PFSK-1 (cell line): ENCODE results near the gene PPEF2.

Experiments
- FOXP2 ChIP-seq: optimal IDR thresholded peaks from 2 replicates; pipeline ENCODE3; 2011; ENCODE audit warnings: borderline replicate concordance, control low read depth, inconsistent platforms; ENCODE audit not compliant: insufficient read depth; ENCODE audit errors: extremely low read length, extremely low read depth
- POLR2AphosphoS5 ChIP-seq: IDR thresholded peaks from 2 replicates; pipeline ENCODE4 v1.6.1; 2012; ENCODE audit warnings: low read depth, mild to moderate bottlenecking, control low read depth, low read length, moderate library complexity
- SIN3A ChIP-seq: IDR thresholded peaks from 2 replicates; pipeline ENCODE4 v1.6.1; 2012; ENCODE audit warnings: mild to moderate bottlenecking, low read length, moderate library complexity, borderline replicate concordance; ENCODE audit not compliant: insufficient read depth
- TAF1 ChIP-seq: IDR thresholded peaks from 2 replicates; pipeline ENCODE4 v1.6.1; 2012; ENCODE audit warnings: low read length, control low read depth, borderline replicate concordance; ENCODE audit not compliant: insufficient read depth
- TF ChIP-seq, protein P1 (sequence below), 2 experiments: IDR thresholded peaks; 2 replicates each; pipeline versions ENCODE4 v1.6.1 to v1.8.0; 2011 to 2012; ENCODE audit warnings: low read depth in 2 of 2, low read length in 2 of 2, control low read depth in 1 of 2, inconsistent platforms in 1 of 2, mild to moderate bottlenecking in 1 of 2, moderate library complexity in 1 of 2; ENCODE audit not compliant: insufficient read depth in 1 of 2

DNA sequence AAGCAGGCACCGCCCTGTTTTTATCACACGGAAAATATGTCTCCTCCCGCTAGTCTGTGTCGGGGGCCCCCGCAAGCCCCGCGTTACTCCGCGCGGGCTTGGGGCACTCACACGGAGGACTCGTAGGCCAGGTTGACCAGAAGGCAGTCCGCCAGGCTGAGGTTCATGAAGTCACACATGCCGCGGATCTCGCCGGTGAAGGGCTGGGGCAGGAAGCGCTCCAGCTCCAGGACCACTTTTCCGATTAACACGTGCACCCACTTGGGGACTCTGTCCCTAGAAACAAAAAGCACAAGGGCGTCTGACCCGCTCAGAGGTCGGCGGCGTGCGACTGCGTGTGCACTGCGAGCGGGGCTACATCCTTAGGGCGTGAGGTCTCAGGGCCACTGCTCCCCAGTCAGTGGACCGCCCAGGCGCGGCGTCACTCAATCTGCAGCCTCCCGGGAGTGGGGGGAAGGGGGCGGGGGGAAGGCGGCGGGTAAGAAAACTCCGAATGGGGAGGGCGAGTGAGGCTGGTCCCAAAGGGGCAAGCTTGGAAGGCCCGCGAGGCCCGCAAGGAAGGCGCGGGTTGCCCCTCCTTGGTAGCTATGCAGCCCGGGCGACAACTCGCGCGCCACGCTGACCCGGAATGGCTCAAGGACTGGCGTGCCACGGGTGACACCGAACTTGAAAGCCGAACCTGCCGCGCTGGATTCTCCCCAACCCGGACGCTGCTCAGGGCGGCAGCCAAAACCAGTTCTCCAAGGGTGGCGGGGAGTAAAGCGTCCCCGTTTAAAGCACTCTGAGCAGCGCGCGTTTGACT, 37.8 kb upstream of the PPEF2 start:
- TF ChIP-seq TAF1 (peak; percentile 18; the same call in 1 of the 2 replicates), FOXP2 (no peak), POLR2AphosphoS5 (peak; percentile 60; the same call in 1 of the 2 replicates), SIN3A (no peak)
- TF ChIP-seq, protein P1, sequence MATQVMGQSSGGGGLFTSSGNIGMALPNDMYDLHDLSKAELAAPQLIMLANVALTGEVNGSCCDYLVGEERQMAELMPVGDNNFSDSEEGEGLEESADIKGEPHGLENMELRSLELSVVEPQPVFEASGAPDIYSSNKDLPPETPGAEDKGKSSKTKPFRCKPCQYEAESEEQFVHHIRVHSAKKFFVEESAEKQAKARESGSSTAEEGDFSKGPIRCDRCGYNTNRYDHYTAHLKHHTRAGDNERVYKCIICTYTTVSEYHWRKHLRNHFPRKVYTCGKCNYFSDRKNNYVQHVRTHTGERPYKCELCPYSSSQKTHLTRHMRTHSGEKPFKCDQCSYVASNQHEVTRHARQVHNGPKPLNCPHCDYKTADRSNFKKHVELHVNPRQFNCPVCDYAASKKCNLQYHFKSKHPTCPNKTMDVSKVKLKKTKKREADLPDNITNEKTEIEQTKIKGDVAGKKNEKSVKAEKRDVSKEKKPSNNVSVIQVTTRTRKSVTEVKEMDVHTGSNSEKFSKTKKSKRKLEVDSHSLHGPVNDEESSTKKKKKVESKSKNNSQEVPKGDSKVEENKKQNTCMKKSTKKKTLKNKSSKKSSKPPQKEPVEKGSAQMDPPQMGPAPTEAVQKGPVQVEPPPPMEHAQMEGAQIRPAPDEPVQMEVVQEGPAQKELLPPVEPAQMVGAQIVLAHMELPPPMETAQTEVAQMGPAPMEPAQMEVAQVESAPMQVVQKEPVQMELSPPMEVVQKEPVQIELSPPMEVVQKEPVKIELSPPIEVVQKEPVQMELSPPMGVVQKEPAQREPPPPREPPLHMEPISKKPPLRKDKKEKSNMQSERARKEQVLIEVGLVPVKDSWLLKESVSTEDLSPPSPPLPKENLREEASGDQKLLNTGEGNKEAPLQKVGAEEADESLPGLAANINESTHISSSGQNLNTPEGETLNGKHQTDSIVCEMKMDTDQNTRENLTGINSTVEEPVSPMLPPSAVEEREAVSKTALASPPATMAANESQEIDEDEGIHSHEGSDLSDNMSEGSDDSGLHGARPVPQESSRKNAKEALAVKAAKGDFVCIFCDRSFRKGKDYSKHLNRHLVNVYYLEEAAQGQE (IDR thresholded peaks at IDR 0.05; ENCODE audit: insufficient read depth in 1 of 2, low read depth in 2 of 2, low read length in 2 of 2) = no peak
